Measurements from ENCODE around the gene PPP2R5C. TPM values are rescaled to one million over a fixed set of nuclear protein-coding genes. Genes with fewer than 3 reads are reported as not detected.

The PPP2R5C gene
- total RNA-seq, 1 experiment from 2014 or later, result 93.0 TPM

DNA sequence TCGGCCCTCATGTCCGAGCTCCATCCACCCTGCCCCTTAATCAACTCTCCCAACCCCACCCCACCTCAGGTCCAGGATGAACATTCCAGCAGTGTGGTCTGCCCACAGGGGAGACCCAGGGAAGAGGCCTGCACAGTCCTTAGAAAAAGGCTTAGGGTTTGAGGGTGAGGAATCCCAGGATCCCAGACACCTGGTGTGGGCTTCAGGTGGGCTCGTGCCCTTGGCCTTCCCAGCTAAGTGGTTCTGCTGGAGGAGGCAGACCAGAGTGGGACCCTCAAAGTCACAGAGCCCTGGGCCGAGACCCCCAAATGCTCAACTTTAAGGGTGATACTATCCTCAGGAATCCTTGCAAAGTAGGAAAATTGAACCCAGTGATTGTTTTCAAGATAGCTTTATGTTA is 25.4 kb upstream of the PPP2R5C start:
- peaks cover 8% of the 10 kb centered on the region for H3K27me3 Mint-ChIP-seq (ENCODE audit: low read depth)
- no peak for DNase-seq
- peaks cover 16 to 18% of the 10 kb centered on the region in 2 experiments for H3K9me3 Mint-ChIP-seq
- peaks cover 3% of the 10 kb centered on the region; the same call in 1 of the 2 replicates for H3K4me1 ChIP-seq (ENCODE audit: insufficient read depth, low read length)
- WGBS (ENCODE audit: extremely low coverage, insufficient read length, low lambda C conversion rate), result no CpG with 5 or more reads among the region's 4 CpGs
- no peak overlapping the region for H3K27ac Mint-ChIP-seq
- H3K4ac ChIP-seq (ENCODE audit: low read depth, low read length), result no peak overlapping the region
- H2AK5ac ChIP-seq (ENCODE audit: insufficient read length, low read length), result no peak overlapping the region
- no peak overlapping the region for H2BK5ac ChIP-seq (ENCODE audit: insufficient read length, low read length)
- H2AFZ ChIP-seq (ENCODE audit: low read length), result no peak overlapping the region
- no peak overlapping the region for H3T11ph ChIP-seq (ENCODE audit: low read length)
- H4K20me1 ChIP-seq (ENCODE audit: control insufficient read depth, insufficient read depth, insufficient read length), result no peaks in the 10 kb centered on the region
- no peaks in the 10 kb centered on the region for H3K79me2 ChIP-seq (ENCODE audit: insufficient read depth, low read length)
- H3K27me3 ChIP-seq (ENCODE audit: insufficient read depth, low read length), result no peaks in the 10 kb centered on the region
- H2BK15ac ChIP-seq (ENCODE audit: low read depth, low read length), result no peak overlapping the region
- no peak overlapping the region for H4K91ac ChIP-seq (ENCODE audit: insufficient read length, low read depth, low read length)
- no peaks in the 10 kb centered on the region for H3K79me1 ChIP-seq (ENCODE audit: insufficient read depth, low read depth, low read length, poor library complexity, severe bottlenecking)
- H3K4me2 ChIP-seq (ENCODE audit: insufficient read depth, insufficient read length, low read length), result no peak overlapping the region
- H4K8ac ChIP-seq (replicated peaks; ENCODE audit: insufficient read length, low read depth, low read length), result no peak overlapping the region
- no peak overlapping the region for H3K14ac ChIP-seq (ENCODE audit: insufficient read depth, low read length)
- H2BK20ac ChIP-seq (ENCODE audit: low read depth, low read length, poor library complexity, severe bottlenecking), result no peak overlapping the region
- H3K18ac ChIP-seq (ENCODE audit: insufficient read length, low read depth, low read length), result no peak overlapping the region
- no peak overlapping the region for H3K9ac ChIP-seq (ENCODE audit: extremely low read depth, insufficient read length, low read length)
- no peak overlapping the region for H3K56ac ChIP-seq (ENCODE audit: insufficient read length, low read depth, low read length)
- no peaks in the 10 kb centered on the region for H3K23me2 ChIP-seq (ENCODE audit: insufficient read length, low read depth, low read length, poor library complexity, severe bottlenecking)
- H3K27ac ChIP-seq (ENCODE audit: insufficient read length, low read depth, low read length), result no peak overlapping the region
- H2BK12ac ChIP-seq (ENCODE audit: insufficient read length, low read depth, low read length), result no peak overlapping the region
- H3K23ac ChIP-seq (ENCODE audit: insufficient read length, low read depth, low read length), result no peak overlapping the region
- peaks cover 0 to 11% (median 7%) of the 10 kb centered on the region in 3 experiments; a peak in 2 of 7 replicates for H3K36me3 Mint-ChIP-seq (ENCODE audit: insufficient read depth in 1 of 3, low read depth in 3 of 3)
- no peak overlapping the region for H4K5ac ChIP-seq (ENCODE audit: insufficient read length, low read depth, low read length)
- peaks cover 11 to 12% of the 10 kb centered on the region in 2 experiments for H3K4me1 Mint-ChIP-seq
- no peak overlapping the region for H3K4me3 Mint-ChIP-seq
- H3K9me3 ChIP-seq (ENCODE audit: control insufficient read depth, low read depth, low read length), result no peaks in the 10 kb centered on the region
- no peak for TF ChIP-seq CTCF (conservative IDR thresholded peaks at IDR 0.05)
- no peak overlapping the region for H2BK120ac ChIP-seq (ENCODE audit: low read depth, low read length, poor library complexity, severe bottlenecking)
